Activated CD4-positive, alpha-beta T cell treated with anti-CD3 and anti-CD28 coated beads for 1 hour (primary cell): ENCODE results near the gene AKR1B1.

Source experiments
- DNase-seq: peaks from one replicate; pipeline ENCODE4 v3.0.0-alpha.2; 2020

Gene AKR1B1

GRCh38 chr7:134406431-134406830 lies 52.5 kb downstream of the AKR1B1 start:
- DNase-seq = no peak

DNA sequence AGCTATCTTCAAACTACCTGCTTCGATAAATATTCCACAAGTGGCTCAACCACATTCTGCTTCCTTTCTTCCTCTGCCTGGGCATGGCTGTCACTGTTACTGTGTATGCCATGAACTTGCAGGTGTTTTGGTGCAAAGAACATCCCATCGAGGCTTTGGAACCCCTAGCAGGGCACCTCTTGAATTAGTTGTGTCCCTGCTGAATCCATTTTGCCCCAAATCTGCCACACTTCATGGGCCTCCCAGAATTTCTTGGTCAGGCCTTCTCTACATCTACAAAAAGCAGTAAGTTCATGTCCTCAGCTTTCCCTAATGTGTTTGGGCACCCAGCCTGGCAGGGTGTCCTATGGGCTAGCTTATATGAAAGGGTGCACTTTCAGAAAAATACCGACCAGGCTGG lies 53.6 kb downstream of the AKR1B1 start:
- DNase-seq = no peak

- no peak for DNase-seq
These were observed 55.8 kb downstream of the AKR1B1 start for GRCh38 chr7:134403062-134403461.

DNA sequence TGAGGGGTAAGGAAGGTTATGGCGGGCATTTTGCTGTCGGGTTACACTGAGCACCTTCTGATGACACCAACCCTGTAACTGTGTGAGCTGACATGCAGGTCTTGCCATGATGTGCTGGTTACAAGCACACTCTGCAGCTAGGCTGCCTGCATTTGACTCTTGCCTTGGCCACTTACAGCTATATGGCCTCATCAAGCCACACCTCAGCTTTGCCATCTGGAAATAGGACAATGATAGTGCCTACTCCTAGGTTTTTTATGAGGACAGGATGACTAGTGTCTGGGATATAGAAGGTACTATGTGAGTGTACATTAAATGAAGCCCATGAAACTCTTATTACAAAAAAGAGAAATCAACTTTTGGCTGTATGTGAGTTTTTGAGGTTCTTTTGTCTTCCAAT lies 58.0 kb downstream of the AKR1B1 start:
- no peak for DNase-seq

DNA sequence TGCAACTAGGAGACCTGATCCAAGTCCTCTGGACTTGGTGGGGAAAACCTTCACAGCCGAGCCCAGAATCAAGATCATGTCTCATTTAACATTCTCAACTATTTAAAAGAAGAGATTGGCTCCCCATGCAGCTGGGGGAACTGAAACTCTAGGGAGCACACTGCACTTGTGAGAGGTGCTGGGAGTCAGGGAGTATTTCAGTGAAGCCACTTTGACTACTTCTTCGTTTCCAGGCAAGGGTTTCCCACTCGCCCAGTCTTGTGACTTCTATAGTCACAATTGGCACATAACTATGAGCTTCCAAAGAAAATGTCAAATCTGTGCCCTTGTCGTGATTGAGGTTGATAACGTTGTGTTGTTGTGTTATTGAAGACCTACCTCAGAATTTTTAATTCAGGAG lies 62.9 kb downstream of the AKR1B1 start:
- DNase-seq = no peak

DNA sequence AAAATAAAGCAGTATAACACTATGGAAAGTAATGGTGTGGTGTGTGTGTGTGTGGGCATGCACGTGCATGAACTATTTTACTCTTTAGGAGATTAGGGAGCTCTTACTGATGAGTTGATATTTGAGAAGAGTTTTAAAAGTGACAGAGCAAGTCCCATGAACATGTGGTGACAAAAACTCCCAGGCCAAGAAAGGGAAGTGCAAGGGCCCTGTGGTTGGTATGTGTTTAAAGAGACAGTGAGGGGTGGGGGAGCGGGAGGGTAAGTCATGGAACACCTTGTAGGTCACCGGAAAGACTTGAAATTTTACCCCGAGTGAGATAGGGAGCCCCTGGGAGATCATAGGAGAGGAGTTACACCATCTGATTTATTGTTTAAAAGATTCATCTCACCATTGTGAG lies 63.3 kb downstream of the AKR1B1 start:
- no peak for DNase-seq

DNA sequence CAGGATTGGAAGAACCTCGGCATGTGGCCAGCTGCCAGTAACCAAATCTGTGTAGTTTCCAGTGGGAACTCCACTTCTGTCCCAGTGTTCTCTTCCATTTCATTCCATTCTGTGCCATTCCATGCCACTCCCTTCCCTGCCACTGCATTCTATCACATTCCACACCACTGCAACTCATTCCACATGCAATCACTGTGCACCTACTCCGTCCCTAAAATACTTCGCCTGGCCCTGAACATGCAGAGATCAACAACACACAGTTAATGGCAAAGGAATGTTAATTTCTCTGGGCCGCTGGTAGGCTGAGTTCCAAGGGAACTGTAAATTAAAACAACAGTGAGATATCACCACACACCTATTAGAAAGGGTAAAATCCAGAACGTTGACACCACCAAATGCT lies 64.8 kb downstream of the AKR1B1 start:
- no peak for DNase-seq
